B cell (primary cell): Measurements from ENCODE around the gene LRRC4C. TPM values are rescaled to one million over a fixed set of nuclear protein-coding genes. Genes with fewer than 3 reads are reported as not detected.

Experiments
- ATAC-seq: fragments of 200-7000 bp; cut with Tn5 transposase; one replicate; pipeline ENCODE4 v1.10.0; 2021; ENCODE audit warnings: low read depth, mild to moderate bottlenecking, moderate number of reproducible peaks, moderate library complexity
- CTCF ChIA-PET: fragments of 350-600 bp; sonication (Branson Sonifier 250); formaldehyde crosslinking; loops from one replicate; lab custom pipeline; 2021; ENCODE audit warnings: antibody characterized with exemption, inconsistent platforms; lab: Charles Lee
- POLR2A ChIA-PET: fragments of 350-600 bp; sonication (Branson Sonifier 250); formaldehyde crosslinking; loops from one replicate; lab custom pipeline; 2021; ENCODE audit warnings: antibody characterized with exemption; lab: Charles Lee
- DNase-seq: peaks from one replicate; pipeline ENCODE4 v3.0.0; 2013
- H2AFZ ChIP-seq: 2 replicates; pipeline ENCODE4 v1.6.1; 2012; ENCODE audit warnings: mild to moderate bottlenecking, low read depth, low read length; ENCODE audit not compliant: insufficient read depth, poor library complexity, severe bottlenecking
- H3K27ac ChIP-seq, 2 donors: 1 replicate in 1 of 2; 2 replicates in 1 of 2; pipeline ENCODE4 v1.5.1; 2012 to 2013; ENCODE audit warnings: low read length in 2 of 2, mild to moderate bottlenecking in 2 of 2, moderate library complexity in 1 of 2
- H3K27me3 ChIP-seq, 4 experiments: fragments of 200-600 bp in 1 of 4; sonication (generic) in 1 of 4; replicated peaks in 1 of 4; 1 replicate in 2 of 4; 2 replicates in 2 of 4; pipeline versions ENCODE4 v1.6.1 to v1.7.0; 2013 to 2016; ENCODE audit warnings: low read length in 3 of 4, mild to moderate bottlenecking in 2 of 4, mixed read lengths in 1 of 4, moderate library complexity in 1 of 4; ENCODE audit not compliant: insufficient read depth in 4 of 4, control insufficient read depth in 3 of 4; ENCODE audit errors: control extremely low read depth in 1 of 4
- H3K36me3 ChIP-seq, 2 experiments: replicated peaks in 1 of 2; 1 replicate in 1 of 2; 2 replicates in 1 of 2; pipeline versions ENCODE4 v1.6.1 to v1.7.1; 2013; ENCODE audit warnings: low read length in 1 of 2; ENCODE audit not compliant: insufficient read depth in 2 of 2, control insufficient read depth in 1 of 2; ENCODE audit errors: control extremely low read depth in 1 of 2, extremely low read depth in 1 of 2
- H3K4me1 ChIP-seq, 2 donors: fragments of 200-600 bp in 1 of 2; sonication (generic) in 1 of 2; 1 replicate in 1 of 2; 2 replicates in 1 of 2; pipeline versions ENCODE4 v1.5.1 to v1.6.1; 2013 to 2017; ENCODE audit warnings: low read length in 2 of 2; ENCODE audit not compliant: control insufficient read depth in 2 of 2, insufficient read depth in 2 of 2
- H3K4me2 ChIP-seq: replicated peaks from 2 replicates; pipeline ENCODE3; 2012; ENCODE audit warnings: mild to moderate bottlenecking, low read depth, low read length; ENCODE audit not compliant: poor library complexity, severe bottlenecking
- H3K4me3 ChIP-seq, 5 experiments: fragments of 200-600 bp in 1 of 5; sonication (generic) in 1 of 5; 1 replicate in 3 of 5; 2 replicates in 2 of 5; pipeline versions ENCODE4 v1.5.1 to v1.7.0; 2011 to 2016; ENCODE audit warnings: low read length in 4 of 5, mild to moderate bottlenecking in 4 of 5, low read depth in 2 of 5, control low read depth in 1 of 5, moderate library complexity in 1 of 5; ENCODE audit not compliant: insufficient read depth in 1 of 5; ENCODE audit errors: control extremely low read depth in 1 of 5, extremely low read depth in 1 of 5
- H3K79me2 ChIP-seq: fragments of 200-600 bp; sonication (generic); one replicate; pipeline ENCODE4 v1.6.0; 2016; ENCODE audit warnings: low read length; ENCODE audit not compliant: control insufficient read depth, insufficient read depth
- H3K9ac ChIP-seq: fragments of 200-600 bp; sonication (generic); 2 replicates; pipeline ENCODE4 v1.6.1; 2017; ENCODE audit warnings: mild to moderate bottlenecking, low read length, moderate library complexity
- H3K9me3 ChIP-seq, 3 donors: one replicate each; pipeline versions ENCODE4 v1.6.1 to v1.7.1; 2013; ENCODE audit warnings: low read length in 2 of 3; ENCODE audit not compliant: control insufficient read depth in 2 of 3, insufficient read depth in 1 of 3; ENCODE audit errors: control extremely low read depth in 1 of 3
- H4K20me1 ChIP-seq: 2 replicates; pipeline ENCODE4 v1.6.0; 2012; ENCODE audit warnings: mild to moderate bottlenecking, low read length; ENCODE audit not compliant: insufficient read depth, control insufficient read depth, poor library complexity, severe bottlenecking
- H3K27ac Mint-ChIP-seq: one replicate; pipeline ENCODE4 v1.8.0; 2021; ENCODE audit warnings: mixed read lengths
- H3K27me3 Mint-ChIP-seq: one replicate; pipeline ENCODE4 v1.8.0; 2021; ENCODE audit warnings: mixed read lengths
- H3K4me1 Mint-ChIP-seq: one replicate; pipeline ENCODE4 v1.8.0; 2021; ENCODE audit warnings: mixed read lengths
- H3K4me3 Mint-ChIP-seq: one replicate; pipeline ENCODE4 v1.8.0; 2021; ENCODE audit warnings: mixed read lengths
- H3K9me3 Mint-ChIP-seq: one replicate; pipeline ENCODE4 v1.8.0; 2022; ENCODE audit warnings: mixed read lengths; ENCODE audit not compliant: insufficient read depth
- EZH2 ChIP-seq: IDR thresholded peaks from 2 replicates; pipeline ENCODE4 v1.6.1; 2012; ENCODE audit warnings: borderline replicate concordance, low read depth, mild to moderate bottlenecking, moderate library complexity, low read length; ENCODE audit not compliant: insufficient read depth, poor library complexity, severe bottlenecking
- WGBS: methylation state at CpG from one replicate; pipeline ENCODE4 v1.1.5; 2013; ENCODE audit warnings: missing lambda C conversion rate; ENCODE audit not compliant: insufficient coverage; 5-methylcytosine and 5-hydroxymethylcytosine counted together
- intact Hi-C: fragments of 100-400 bp; cut with micrococcal nuclease; formaldehyde crosslinking; loops from one replicate; pipeline ENCODE4 v1.10.0; 2022
- polyA plus RNA-seq: library from polyadenylated mRNA; depleted of rRNA; stranded (reverse); fragments of >200 nt; gene quantifications from 2 replicates; pipeline ENCODE4 v1.2.3, GENCODE V29; 2012
- total RNA-seq, 2 donors: library from RNA; stranded (reverse); fragments of 120-200 nt in 1 of 2; gene quantifications; 1 replicate in 1 of 2; 2 replicates in 1 of 2; pipeline versions ENCODE4 v1.2.3 to v1.2.4, GENCODE V29; 2013 to 2022
- TF ChIP-seq, protein P1 (sequence below): fragments of 200-600 bp; IDR thresholded peaks from one replicate; pipeline ENCODE4 v1.8.0; 2022; ENCODE audit warnings: antibody characterized with exemption, mild to moderate bottlenecking

LRRC4C gene
- total and polyA plus RNA-seq, 2 donors (not counting 1 experiment from before 2014, with no cell fraction given): 0.57 TPM; not detected in 1

DNA sequence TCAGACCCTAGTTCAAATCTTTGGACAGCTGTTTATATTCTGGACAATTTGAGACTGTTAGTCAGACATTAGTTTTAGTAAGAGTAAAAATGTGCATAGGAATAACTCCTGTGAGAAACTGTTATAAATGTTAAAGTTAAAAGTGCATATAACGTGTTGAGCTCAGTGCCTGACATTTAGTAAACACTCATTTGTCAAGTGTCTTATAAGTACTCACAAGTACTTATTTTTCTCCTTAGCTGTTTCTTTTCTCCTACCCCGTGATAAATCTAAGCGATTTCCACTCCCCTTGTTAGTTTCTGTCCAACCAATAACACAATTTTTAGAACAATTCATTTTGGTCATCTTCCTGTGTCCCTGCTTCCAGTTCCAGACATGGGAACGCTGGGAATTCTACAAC lies 59.3 kb downstream of the LRRC4C start:
- Mint-ChIP-seq H3K27me3 (no peaks in the 10 kb centered on the region), H3K9me3 (no peaks in the 10 kb centered on the region), H3K4me3 (no peak overlapping the region), H3K4me1 (peaks cover under 1% of the 10 kb centered on the region), H3K27ac (no peak overlapping the region)
- Histone ChIP-seq H3K9ac (no peak overlapping the region), H3K36me3 (no peaks in the 10 kb centered on the region), H3K79me2 (no peaks in the 10 kb centered on the region), H2AFZ (no peak overlapping the region), H3K4me3 (no peak overlapping the region), H3K4me2 (no peak overlapping the region), H3K27me3 (no peaks in the 10 kb centered on the region), H4K20me1 (no peaks in the 10 kb centered on the region), H3K9me3 (no peaks in the 10 kb centered on the region), H3K4me1 (no peaks in the 10 kb centered on the region), H3K27ac (no peak overlapping the region)
- POLR2A ChIA-PET: no interaction called here
- ATAC-seq (no peak), DNase-seq (no peak)
- CTCF ChIA-PET: no interaction called here
- TF ChIP-seq EZH2: no peak
- TF ChIP-seq, protein P1, sequence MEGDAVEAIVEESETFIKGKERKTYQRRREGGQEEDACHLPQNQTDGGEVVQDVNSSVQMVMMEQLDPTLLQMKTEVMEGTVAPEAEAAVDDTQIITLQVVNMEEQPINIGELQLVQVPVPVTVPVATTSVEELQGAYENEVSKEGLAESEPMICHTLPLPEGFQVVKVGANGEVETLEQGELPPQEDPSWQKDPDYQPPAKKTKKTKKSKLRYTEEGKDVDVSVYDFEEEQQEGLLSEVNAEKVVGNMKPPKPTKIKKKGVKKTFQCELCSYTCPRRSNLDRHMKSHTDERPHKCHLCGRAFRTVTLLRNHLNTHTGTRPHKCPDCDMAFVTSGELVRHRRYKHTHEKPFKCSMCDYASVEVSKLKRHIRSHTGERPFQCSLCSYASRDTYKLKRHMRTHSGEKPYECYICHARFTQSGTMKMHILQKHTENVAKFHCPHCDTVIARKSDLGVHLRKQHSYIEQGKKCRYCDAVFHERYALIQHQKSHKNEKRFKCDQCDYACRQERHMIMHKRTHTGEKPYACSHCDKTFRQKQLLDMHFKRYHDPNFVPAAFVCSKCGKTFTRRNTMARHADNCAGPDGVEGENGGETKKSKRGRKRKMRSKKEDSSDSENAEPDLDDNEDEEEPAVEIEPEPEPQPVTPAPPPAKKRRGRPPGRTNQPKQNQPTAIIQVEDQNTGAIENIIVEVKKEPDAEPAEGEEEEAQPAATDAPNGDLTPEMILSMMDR: no peak
- intact Hi-C loops: no loop called here
- 58% methylated on average over 2 of the region's 4 CpGs for WGBS

DNA sequence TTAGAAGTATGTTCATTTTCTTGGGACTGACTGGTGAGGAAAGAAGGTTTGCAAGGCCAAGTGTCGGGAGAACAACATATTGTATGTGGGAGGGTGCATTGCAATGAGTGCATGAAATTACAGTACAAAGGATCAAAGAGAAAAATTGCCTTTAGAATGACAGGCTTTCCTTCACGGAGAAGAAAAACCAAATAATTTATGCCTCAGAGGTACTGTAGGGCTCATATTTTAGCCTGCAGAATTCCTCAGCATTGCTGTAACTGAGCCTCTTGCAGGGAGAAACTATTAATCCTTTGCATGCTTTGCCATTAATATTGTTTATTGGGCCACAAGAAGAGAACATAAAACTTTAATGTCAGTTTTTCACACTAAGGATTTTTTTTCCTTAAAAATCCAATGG lies 60.1 kb downstream of the LRRC4C start:
- no peaks in the 10 kb centered on the region for H3K79me2 ChIP-seq
- no peaks in the 10 kb centered on the region for H3K27me3 Mint-ChIP-seq
- peaks cover 7% of the 10 kb centered on the region for H3K4me1 Mint-ChIP-seq
- 60% methylated on average over 1 of the region's 2 CpGs for WGBS
- no peak overlapping the region for H2AFZ ChIP-seq
- no peaks in the 10 kb centered on the region for H3K27me3 ChIP-seq
- ChIA-PET POLR2A (no interaction called here), CTCF (no interaction called here)
- H3K27ac ChIP-seq: no peak overlapping the region
- H3K4me3 ChIP-seq: no peak overlapping the region
- H3K4me1 ChIP-seq: no peaks in the 10 kb centered on the region
- no peak overlapping the region for H3K4me2 ChIP-seq
- H3K9me3 ChIP-seq: no peaks in the 10 kb centered on the region
- DNase-seq (no peak), ATAC-seq (no peak)
- intact Hi-C loops: no loop called here
- H3K9me3 Mint-ChIP-seq: no peaks in the 10 kb centered on the region
- H3K36me3 ChIP-seq: no peaks in the 10 kb centered on the region
- H3K9ac ChIP-seq: no peak overlapping the region
- no peak for TF ChIP-seq EZH2
- TF ChIP-seq, protein P1: no peak
- no peak overlapping the region for H3K4me3 Mint-ChIP-seq
- H3K27ac Mint-ChIP-seq: no peak overlapping the region
- no peaks in the 10 kb centered on the region for H4K20me1 ChIP-seq
